Peyer's patch (tissue), 4 donors: ENCODE results near the gene HOXD9.

Source experiments
- CTCF ChIP-seq, 6 experiments: fragments of 450-650 bp in 4 of 6; fragments of 200-600 bp in 2 of 6; sonication (generic) in 1 of 6; IDR thresholded peaks; one replicate each; pipeline ENCODE4 v1.5.1; 2017 to 2019; ENCODE audit warnings: antibody characterized with exemption in 6 of 6, mild to moderate bottlenecking in 3 of 6, moderate library complexity in 1 of 6
- POLR2A ChIP-seq, 2 donors: fragments of 450-650 bp; IDR thresholded peaks; one replicate each; pipeline ENCODE4 v1.5.1; 2017; ENCODE audit warnings: antibody characterized with exemption in 2 of 2, mild to moderate bottlenecking in 2 of 2, moderate library complexity in 2 of 2

GRCh38 chr2:176161825-176162626, 39.5 kb downstream of the HOXD9 start:
- no peak for TF ChIP-seq CTCF (IDR thresholded peaks at IDR 0.05)
- TF ChIP-seq POLR2A (IDR thresholded peaks at IDR 0.05), result no peak
